ENCODE measurements around the gene FRK. TPM values are rescaled to one million over a fixed set of nuclear protein-coding genes. Genes with fewer than 3 reads are reported as not detected.

Gene FRK
- 0.03 and 0.04 TPM in 2 replicates for total RNA-seq (2014; rRNA removed; shearing (Covaris generic))

GRCh38 chr6:116060572-116061283, at the start of gene FRK:
FRK (minus strand) TSS chr6:116060891; CDS start chr6:116060311, 580 bp downstream.

GRCh38 chr6:116100419-116101301, 40.0 kb upstream of the FRK start, which contains the start of gene NT5DC1:
NT5DC1 (plus strand) TSS chr6:116100853; CDS start chr6:116100931, 78 bp downstream.

Other genes starting within 250 kb of the FRK start
- gene NT5DC1, start 40.0 kb upstream of the FRK start, total RNA-seq (2014; rRNA removed; shearing (Covaris generic)), result 4.5 and 7.8 TPM in 2 replicates
- not detected in 2 replicates for gene COL10A1, start 65.2 kb upstream of the FRK start, total RNA-seq (2014; rRNA removed; shearing (Covaris generic))
- gene TSPYL4, start 193.2 kb upstream of the FRK start, total RNA-seq (2014; rRNA removed; shearing (Covaris generic)), result 13.9 and 14.3 TPM in 2 replicates
- gene TSPYL1, start 219.0 kb upstream of the FRK start, total RNA-seq (2014; rRNA removed; shearing (Covaris generic)), result 25.2 and 29.4 TPM in 2 replicates

Data from A375 (cell line).